Measurements from ENCODE around the gene CUL7. TPM values are rescaled to one million over a fixed set of nuclear protein-coding genes. Genes with fewer than 3 reads are reported as not detected.

CUL7 gene
- total RNA-seq, 1 experiment from 2014 or later: 23.5 TPM

DNA sequence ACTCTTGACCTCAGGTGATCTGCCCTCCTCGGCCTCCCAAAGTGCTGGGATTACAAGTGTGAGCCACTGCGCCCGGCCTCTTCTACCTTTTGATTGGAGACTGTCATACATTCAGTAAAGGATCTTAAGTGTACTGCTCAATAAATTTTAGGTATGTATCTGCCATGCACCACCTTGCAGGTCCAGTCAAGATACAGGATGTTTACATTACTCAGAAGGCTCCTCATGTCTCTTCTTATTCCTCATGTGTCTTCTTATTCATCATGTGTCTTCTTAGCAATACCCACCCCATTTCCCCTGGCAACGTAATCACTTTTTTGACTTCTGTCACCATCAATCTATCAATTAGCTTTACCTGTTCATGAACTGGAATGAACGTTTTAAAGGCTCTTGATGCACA is 47.8 kb downstream of the CUL7 start:
- Histone ChIP-seq H4K5ac (ENCODE audit: insufficient read length, low read depth, low read length) (no peak overlapping the region), H3K23me2 (ENCODE audit: insufficient read length, low read depth, low read length, poor library complexity, severe bottlenecking) (no peaks in the 10 kb centered on the region), H3K14ac (ENCODE audit: insufficient read depth, low read length) (no peak overlapping the region), H3K79me1 (ENCODE audit: insufficient read depth, low read depth, low read length, poor library complexity, severe bottlenecking) (no peaks in the 10 kb centered on the region), H3K23ac (ENCODE audit: insufficient read length, low read depth, low read length) (no peak overlapping the region), H3K56ac (ENCODE audit: insufficient read length, low read depth, low read length) (no peak overlapping the region), H3K4me1 (ENCODE audit: insufficient read depth, low read length) (no peaks in the 10 kb centered on the region), H4K20me1 (ENCODE audit: control insufficient read depth, insufficient read depth, insufficient read length) (no peaks in the 10 kb centered on the region), H2BK120ac (ENCODE audit: low read depth, low read length, poor library complexity, severe bottlenecking) (no peak overlapping the region), H2BK20ac (ENCODE audit: low read depth, low read length, poor library complexity, severe bottlenecking) (no peak overlapping the region), H3K18ac (ENCODE audit: insufficient read length, low read depth, low read length) (no peak overlapping the region), H3K9ac (ENCODE audit: extremely low read depth, insufficient read length, low read length) (no peak overlapping the region), H3K27me3 (ENCODE audit: insufficient read depth, low read length) (no peaks in the 10 kb centered on the region), H3T11ph (ENCODE audit: low read length) (no peak overlapping the region), H2BK15ac (ENCODE audit: low read depth, low read length) (no peak overlapping the region), H3K4ac (ENCODE audit: low read depth, low read length) (no peak overlapping the region), H3K4me2 (ENCODE audit: insufficient read depth, insufficient read length, low read length) (no peak overlapping the region), H4K91ac (ENCODE audit: insufficient read length, low read depth, low read length) (no peak overlapping the region), H3K79me2 (ENCODE audit: insufficient read depth, low read length) (0 out of 2 replicates have a peak, but pooled peaks cover 2% of the 10 kb centered on the region), H2BK12ac (ENCODE audit: insufficient read length, low read depth, low read length) (no peak overlapping the region), H3K27ac (ENCODE audit: insufficient read length, low read depth, low read length) (no peak overlapping the region), H3K9me3 (ENCODE audit: control insufficient read depth, low read depth, low read length) (no peaks in the 10 kb centered on the region), H4K8ac (replicated peaks; ENCODE audit: insufficient read length, low read depth, low read length) (no peak overlapping the region), H2AFZ (ENCODE audit: low read length) (no peak overlapping the region), H2AK5ac (ENCODE audit: insufficient read length, low read length) (no peak overlapping the region), H2BK5ac (ENCODE audit: insufficient read length, low read length) (no peak overlapping the region)
- WGBS (ENCODE audit: extremely low coverage, insufficient read length, low lambda C conversion rate): no CpG with 5 or more reads among the region's 5 CpGs
- no peaks in the 10 kb centered on the region for H3K9me3 Mint-ChIP-seq
- TF ChIP-seq, protein P1, sequence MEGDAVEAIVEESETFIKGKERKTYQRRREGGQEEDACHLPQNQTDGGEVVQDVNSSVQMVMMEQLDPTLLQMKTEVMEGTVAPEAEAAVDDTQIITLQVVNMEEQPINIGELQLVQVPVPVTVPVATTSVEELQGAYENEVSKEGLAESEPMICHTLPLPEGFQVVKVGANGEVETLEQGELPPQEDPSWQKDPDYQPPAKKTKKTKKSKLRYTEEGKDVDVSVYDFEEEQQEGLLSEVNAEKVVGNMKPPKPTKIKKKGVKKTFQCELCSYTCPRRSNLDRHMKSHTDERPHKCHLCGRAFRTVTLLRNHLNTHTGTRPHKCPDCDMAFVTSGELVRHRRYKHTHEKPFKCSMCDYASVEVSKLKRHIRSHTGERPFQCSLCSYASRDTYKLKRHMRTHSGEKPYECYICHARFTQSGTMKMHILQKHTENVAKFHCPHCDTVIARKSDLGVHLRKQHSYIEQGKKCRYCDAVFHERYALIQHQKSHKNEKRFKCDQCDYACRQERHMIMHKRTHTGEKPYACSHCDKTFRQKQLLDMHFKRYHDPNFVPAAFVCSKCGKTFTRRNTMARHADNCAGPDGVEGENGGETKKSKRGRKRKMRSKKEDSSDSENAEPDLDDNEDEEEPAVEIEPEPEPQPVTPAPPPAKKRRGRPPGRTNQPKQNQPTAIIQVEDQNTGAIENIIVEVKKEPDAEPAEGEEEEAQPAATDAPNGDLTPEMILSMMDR (conservative IDR thresholded peaks at IDR 0.05): no peak
- DNase-seq: no peak
- H3K27me3 Mint-ChIP-seq (ENCODE audit: low read depth): no peaks in the 10 kb centered on the region
- H3K27ac Mint-ChIP-seq: no peak overlapping the region
- no peak overlapping the region; a peak in 1 of 5 replicates for H3K4me3 Mint-ChIP-seq
- H3K36me3 Mint-ChIP-seq (ENCODE audit: insufficient read depth in 1 of 3, low read depth in 3 of 3): peaks cover 18 to 59% (median 52%) of the 10 kb centered on the region in 3 experiments; a peak in 6 of 7 replicates
- peaks cover 4 to 5% of the 10 kb centered on the region in 2 experiments; a peak in 3 of 4 replicates for H3K4me1 Mint-ChIP-seq

All from H9 (cell line).